WTC11 (cell line): ENCODE results near the gene PDCD1. TPM values are rescaled to one million over a fixed set of nuclear protein-coding genes. Genes with fewer than 3 reads are reported as not detected.

Source experiments
- ATAC-seq: fragments of 200-7000 bp; cut with Tn5 transposase; 2 replicates; pipeline ENCODE4 v1.10.0; 2021; ENCODE audit warnings: mild to moderate bottlenecking, moderate library complexity
- CTCF ChIA-PET: fragments of 300-600 bp; sonication (Branson Sonifier 250); formaldehyde crosslinking; loops from one replicate; lab custom pipeline; 2021; ENCODE audit warnings: antibody characterized with exemption; lab: Charles Lee
- POLR2A ChIA-PET: fragments of 350-600 bp; sonication (Branson Sonifier 250); formaldehyde crosslinking; loops from one replicate; lab custom pipeline; 2021; ENCODE audit warnings: antibody characterized with exemption; lab: Charles Lee
- DNase-seq: peaks from one replicate; pipeline ENCODE4 v3.0.0; 2021; ENCODE audit warnings: low spot score
- H3K27ac Mint-ChIP-seq: 2 replicates; pipeline ENCODE4 v1.8.0; 2021; ENCODE audit warnings: mixed read lengths
- H3K27me3 Mint-ChIP-seq: 2 replicates; pipeline ENCODE4 v1.8.0; 2021; ENCODE audit warnings: low read depth, mild to moderate bottlenecking, moderate library complexity, mixed read lengths
- H3K36me3 Mint-ChIP-seq: 2 replicates; pipeline ENCODE4 v1.8.0; 2021; ENCODE audit warnings: mixed read lengths
- H3K4me1 Mint-ChIP-seq: 2 replicates; pipeline ENCODE4 v1.8.0; 2022; ENCODE audit warnings: mixed read lengths
- H3K4me3 Mint-ChIP-seq: 2 replicates; pipeline ENCODE4 v1.8.0; 2021; ENCODE audit warnings: mild to moderate bottlenecking, moderate library complexity, mixed read lengths
- H3K9me3 Mint-ChIP-seq: 2 replicates; pipeline ENCODE4 v1.8.0; 2021; ENCODE audit warnings: mixed read lengths
- AFF4 ChIP-seq: sonication (generic); formaldehyde crosslinking; IDR thresholded peaks from 2 replicates; pipeline ENCODE4 v1.8.1; 2023; ENCODE audit warnings: mild to moderate bottlenecking, missing genetic modification reagents, borderline replicate concordance
- CBFB ChIP-seq: sonication (generic); formaldehyde crosslinking; IDR thresholded peaks from 2 replicates; pipeline ENCODE4 v1.8.1; 2022; ENCODE audit warnings: mild to moderate bottlenecking, low read depth, missing genetic modification reagents
- CREB1 ChIP-seq: sonication (generic); formaldehyde crosslinking; IDR thresholded peaks from 2 replicates; pipeline ENCODE4 v1.8.0; 2023; ENCODE audit warnings: mild to moderate bottlenecking, missing genetic modification reagents
- CTCF ChIP-seq: fragments of 200-600 bp; IDR thresholded peaks from 2 replicates; pipeline ENCODE4 v1.8.0; 2022; ENCODE audit warnings: antibody characterized with exemption
- FOXJ3 ChIP-seq: sonication (generic); formaldehyde crosslinking; IDR thresholded peaks from 2 replicates; pipeline ENCODE4 v1.9.0; 2021; ENCODE audit warnings: missing genetic modification reagents, mild to moderate bottlenecking, borderline replicate concordance
- FOXK1 ChIP-seq: sonication (generic); formaldehyde crosslinking; IDR thresholded peaks from 2 replicates; pipeline ENCODE4 v1.8.0; 2022; ENCODE audit warnings: mild to moderate bottlenecking, moderate library complexity, missing genetic modification reagents
- NFATC4 ChIP-seq: fragments of 250-450 bp; sonication (Bioruptor Pico); IDR thresholded peaks from 2 replicates; pipeline ENCODE4 v1.9.0; 2021; ENCODE audit warnings: mild to moderate bottlenecking
- NFE2L1 ChIP-seq: sonication (generic); formaldehyde crosslinking; IDR thresholded peaks from 2 replicates; pipeline ENCODE4 v1.8.1; 2023; ENCODE audit warnings: missing genetic modification reagents
- PRDM15 ChIP-seq: sonication (generic); formaldehyde crosslinking; IDR thresholded peaks from 2 replicates; pipeline ENCODE4 v1.8.0; 2022; ENCODE audit warnings: missing genetic modification reagents
- SOX15 ChIP-seq: fragments of 250-450 bp; sonication (Bioruptor Pico); IDR thresholded peaks from 2 replicates; pipeline ENCODE4 v1.9.0; 2021; ENCODE audit warnings: mild to moderate bottlenecking
- TEAD1 ChIP-seq: sonication (generic); formaldehyde crosslinking; IDR thresholded peaks from 2 replicates; pipeline ENCODE4 v1.8.0; 2022; ENCODE audit warnings: mild to moderate bottlenecking, missing genetic modification reagents
- TEAD4 ChIP-seq: sonication (generic); formaldehyde crosslinking; IDR thresholded peaks from 2 replicates; pipeline ENCODE4 v1.8.0; 2022; ENCODE audit warnings: mild to moderate bottlenecking, missing genetic modification reagents
- USF1 ChIP-seq: sonication (generic); formaldehyde crosslinking; IDR thresholded peaks from 2 replicates; pipeline ENCODE4 v1.8.0; 2022; ENCODE audit warnings: mild to moderate bottlenecking, missing genetic modification reagents
- total RNA-seq: library from RNA; stranded (reverse); gene quantifications from 3 replicates; pipeline ENCODE4 v1.2.3, GENCODE V29; 2021

The PDCD1 gene
- total RNA-seq, 1 experiment from 2014 or later: 0.52 TPM

GRCh38 chr2:241898463-241899270 is 40.0 kb upstream of the PDCD1 start (continued):
- TF ChIP-seq USF1 (CRISPR knock-in tag) (no peak), TEAD1 (CRISPR knock-in tag) (no peak)

- Mint-ChIP-seq H3K4me1 (peaks cover 32% of the 10 kb centered on the region), H3K36me3 (peaks cover 6% of the 10 kb centered on the region; the same call in 1 of the 2 replicates)
- TF ChIP-seq NFATC4 (CRISPR knock-in tag) (no peak), CBFB (CRISPR knock-in tag) (no peak), PRDM15 (no peak), AFF4 (no peak), SOX15 (CRISPR knock-in tag) (no peak), TEAD4 (CRISPR knock-in tag) (no peak), CREB1 (CRISPR knock-in tag) (no peak), FOXK1 (CRISPR knock-in tag) (no peak), NFE2L1 (CRISPR knock-in tag) (no peak), CTCF (no peak), FOXJ3 (CRISPR knock-in tag) (no peak)
- TF ChIP-seq, all 79 proteins: peak for 0
- DNase-seq: no peak
- no peak overlapping the region for H3K27ac Mint-ChIP-seq
- no peak for ATAC-seq
- H3K27me3 Mint-ChIP-seq: no peaks in the 10 kb centered on the region
- H3K9me3 Mint-ChIP-seq: no peaks in the 10 kb centered on the region
- no peak overlapping the region for H3K4me3 Mint-ChIP-seq
- ChIA-PET POLR2A (no interaction called here), CTCF (no interaction called here)
Observed at GRCh38 chr2:241897231-241897916, 38.7 kb upstream of the PDCD1 start.
